A673 (cell line): Measurements from ENCODE around the gene SCYL1.

ENCODE experiments used
- CTCF ChIP-seq: fragments of 300-800, 200-600 bp; sonication (generic); conservative IDR thresholded peaks from 2 replicates; pipeline ENCODE4 v1.5.1; 2017; ENCODE audit warnings: low read depth, mild to moderate bottlenecking, antibody characterized with exemption, low read length, moderate library complexity, mixed read lengths
- EZH2 ChIP-seq: fragments of 200-600 bp; sonication (generic); IDR thresholded peaks from 2 replicates; pipeline ENCODE4 v1.6.1; 2017; ENCODE audit warnings: borderline replicate concordance, low read depth, mild to moderate bottlenecking, mixed read lengths, antibody characterized with exemption, low read length; ENCODE audit not compliant: poor library complexity, severe bottlenecking

- TF ChIP-seq CTCF (no peak), EZH2 (no peak)
Observed at GRCh38 chr11:65548395-65548794, 23.5 kb downstream of the SCYL1 start.
